ENCODE data around the gene MKI67. TPM values are rescaled to one million over a fixed set of nuclear protein-coding genes. Genes with fewer than 3 reads are reported as not detected.

Gene MKI67
- total RNA-seq, 4 donors from 2014 or later: 2.4 to 9.1 (median 4.2) TPM

GRCh38 chr10:128101901-128102300, 24.3 kb downstream of the MKI67 start:
- DNase-seq (ENCODE audit: low spot score in 2 of 2): no peak
- WGBS, 2 donors: 93 to 94% methylated on average over 1 of the region's 1 CpG
- H3K4me3 ChIP-seq (ENCODE audit: low read depth, poor library complexity, severe bottlenecking): no peak overlapping the region
- intact Hi-C loops (cut with DNase I; ENCODE audit: low total_unique reads): no loop called here
- TF ChIP-seq, protein P1, sequence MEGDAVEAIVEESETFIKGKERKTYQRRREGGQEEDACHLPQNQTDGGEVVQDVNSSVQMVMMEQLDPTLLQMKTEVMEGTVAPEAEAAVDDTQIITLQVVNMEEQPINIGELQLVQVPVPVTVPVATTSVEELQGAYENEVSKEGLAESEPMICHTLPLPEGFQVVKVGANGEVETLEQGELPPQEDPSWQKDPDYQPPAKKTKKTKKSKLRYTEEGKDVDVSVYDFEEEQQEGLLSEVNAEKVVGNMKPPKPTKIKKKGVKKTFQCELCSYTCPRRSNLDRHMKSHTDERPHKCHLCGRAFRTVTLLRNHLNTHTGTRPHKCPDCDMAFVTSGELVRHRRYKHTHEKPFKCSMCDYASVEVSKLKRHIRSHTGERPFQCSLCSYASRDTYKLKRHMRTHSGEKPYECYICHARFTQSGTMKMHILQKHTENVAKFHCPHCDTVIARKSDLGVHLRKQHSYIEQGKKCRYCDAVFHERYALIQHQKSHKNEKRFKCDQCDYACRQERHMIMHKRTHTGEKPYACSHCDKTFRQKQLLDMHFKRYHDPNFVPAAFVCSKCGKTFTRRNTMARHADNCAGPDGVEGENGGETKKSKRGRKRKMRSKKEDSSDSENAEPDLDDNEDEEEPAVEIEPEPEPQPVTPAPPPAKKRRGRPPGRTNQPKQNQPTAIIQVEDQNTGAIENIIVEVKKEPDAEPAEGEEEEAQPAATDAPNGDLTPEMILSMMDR (IDR thresholded peaks at IDR 0.05): no peak
- TF ChIP-seq POLR2A (IDR thresholded peaks at IDR 0.05): no peak

- WGBS, 2 donors: 96 to 97% methylated on average over 10 of the region's 10 CpGs
- intact Hi-C loops (cut with DNase I; ENCODE audit: low total_unique reads): no loop called here
- peak in 1 of 2 donors; percentile 39 for DNase-seq (ENCODE audit: low spot score in 2 of 2)
- TF ChIP-seq, protein P1 (IDR thresholded peaks at IDR 0.05): no peak
- no peak for TF ChIP-seq POLR2A (IDR thresholded peaks at IDR 0.05)
- H3K4me3 ChIP-seq (ENCODE audit: low read depth, poor library complexity, severe bottlenecking): no peak overlapping the region
Observed at GRCh38 chr10:128099901-128100300, 26.3 kb downstream of the MKI67 start.

DNA sequence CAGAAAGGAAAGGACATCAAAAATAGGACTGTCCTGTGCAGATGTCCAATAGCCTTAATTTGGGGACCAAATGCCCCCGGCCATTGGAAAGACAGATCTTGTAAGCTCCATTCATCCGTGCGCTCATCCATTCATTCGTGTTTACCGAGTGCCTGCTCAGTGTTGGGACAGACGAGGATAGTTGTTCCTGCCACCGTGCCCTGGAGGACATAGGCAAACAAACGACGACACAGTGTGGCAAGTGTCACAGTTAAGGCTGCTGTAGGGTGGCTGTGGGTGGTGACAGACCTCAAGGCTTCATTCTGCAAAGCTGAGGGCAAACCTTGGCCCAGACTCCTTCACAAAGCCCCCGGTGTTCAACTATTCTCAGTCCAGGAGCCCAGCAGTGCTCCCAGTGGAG, 27.6 kb downstream of the MKI67 start:
- peak in 1 of 2 donors; percentile 75 for DNase-seq (ENCODE audit: low spot score in 2 of 2)
- no peak overlapping the region for H3K4me3 ChIP-seq (ENCODE audit: low read depth, poor library complexity, severe bottlenecking)
- intact Hi-C loops (cut with DNase I; ENCODE audit: low total_unique reads): no loop called here
- WGBS, 2 donors: 94% methylated on average over 10 of the region's 10 CpGs
- TF ChIP-seq, protein P1 (IDR thresholded peaks at IDR 0.05): no peak
- TF ChIP-seq POLR2A (IDR thresholded peaks at IDR 0.05): no peak

- H3K4me3 ChIP-seq (ENCODE audit: low read depth, poor library complexity, severe bottlenecking): no peak overlapping the region
- 79 to 81% methylated on average over 8 of the region's 8 CpGs for WGBS, 2 donors
- DNase-seq (ENCODE audit: low spot score in 2 of 2): peak in 1 of 2 donors; percentile 79
- TF ChIP-seq, protein P1 (IDR thresholded peaks at IDR 0.05): no peak
- no peak for TF ChIP-seq POLR2A (IDR thresholded peaks at IDR 0.05)
- intact Hi-C loops (cut with DNase I; ENCODE audit: low total_unique reads): no loop called here
Observed at GRCh38 chr10:128097783-128098182, 28.4 kb downstream of the MKI67 start.

DNA sequence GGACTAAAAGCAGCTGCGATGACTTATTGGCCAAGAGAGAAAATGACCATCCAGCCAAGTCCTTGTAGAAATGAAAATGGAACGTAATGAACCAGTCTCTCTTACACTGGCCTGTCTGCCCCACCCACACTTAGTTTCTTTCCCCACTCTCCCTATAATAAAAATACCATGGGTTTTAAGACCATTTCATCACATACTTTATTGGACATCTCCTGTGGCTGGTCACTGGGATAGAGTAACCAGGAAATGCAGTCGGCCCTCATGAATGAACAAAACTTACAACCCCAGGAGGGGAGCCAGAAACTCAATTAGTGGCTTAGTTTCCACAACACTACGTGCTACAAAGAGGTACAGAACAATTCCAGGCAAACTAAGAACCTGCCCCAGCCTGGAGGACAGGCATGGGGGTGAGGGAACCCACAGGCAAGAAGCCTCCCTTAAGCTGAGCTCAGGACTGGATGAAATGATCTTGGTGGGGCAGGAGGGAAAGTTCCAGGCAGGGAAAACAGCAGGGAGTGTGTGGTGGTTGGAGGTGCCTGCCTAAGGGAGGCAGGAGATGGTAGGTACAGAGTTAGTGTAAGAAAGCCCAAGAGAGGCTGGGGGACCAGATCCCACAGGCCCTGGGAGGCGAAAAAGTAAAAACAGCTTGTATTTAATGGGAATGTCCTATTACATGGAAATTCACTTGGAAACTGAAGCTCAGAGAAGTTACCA, 29.6 kb downstream of the MKI67 start:
- 76 to 85% methylated on average over 5 of the region's 5 CpGs for WGBS, 2 donors
- no peak for TF ChIP-seq POLR2A (IDR thresholded peaks at IDR 0.05)
- H3K4me3 ChIP-seq (ENCODE audit: low read depth, poor library complexity, severe bottlenecking): no peak overlapping the region
- intact Hi-C loops (cut with DNase I; ENCODE audit: low total_unique reads): no loop called here
- DNase-seq (ENCODE audit: low spot score in 2 of 2): peak in 1 of 2 donors; percentile 36

DNA sequence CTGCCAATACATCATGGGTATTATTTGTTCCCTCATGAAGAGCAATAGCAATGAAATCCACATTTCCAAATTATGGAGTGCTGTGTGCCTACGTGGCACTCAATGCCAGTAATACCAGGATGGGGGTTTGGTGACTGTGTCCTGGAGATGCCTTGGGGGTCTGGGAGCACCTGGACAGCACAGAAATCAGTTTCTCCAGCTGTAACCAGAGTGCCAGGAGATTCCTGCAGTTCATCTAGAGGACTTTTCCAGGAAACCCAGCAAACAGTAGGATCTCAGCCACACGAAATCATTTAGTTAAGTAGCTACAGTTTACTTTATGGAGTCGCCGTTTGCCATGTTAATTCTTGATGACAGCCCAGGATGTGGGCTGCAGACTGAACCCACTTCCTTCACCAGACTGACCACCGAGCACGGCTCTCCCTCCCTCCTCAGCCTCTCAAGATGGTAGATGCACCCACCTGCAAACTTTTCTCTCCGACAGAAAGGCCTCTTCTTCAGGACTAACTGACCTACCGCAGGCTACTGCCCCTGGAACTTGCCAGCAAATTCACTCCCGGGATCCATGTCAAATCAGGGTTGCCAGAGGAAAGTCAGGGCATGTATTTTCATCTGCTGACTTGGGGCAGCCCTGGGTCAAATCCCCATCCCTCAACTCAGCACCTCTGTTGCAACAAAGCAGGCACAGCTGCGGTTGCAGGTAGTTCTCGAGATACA, 30.3 kb downstream of the MKI67 start:
- DNase-seq (ENCODE audit: low spot score in 2 of 2): peak in 1 of 2 donors; percentile 70
- no peak overlapping the region for H3K4me3 ChIP-seq (ENCODE audit: low read depth, poor library complexity, severe bottlenecking)
- 84 to 85% methylated on average over 11 of the region's 11 CpGs for WGBS, 2 donors
- intact Hi-C loops (cut with DNase I; ENCODE audit: low total_unique reads): no loop called here
- TF ChIP-seq, protein P1 (IDR thresholded peaks at IDR 0.05): no peak
- no peak for TF ChIP-seq POLR2A (IDR thresholded peaks at IDR 0.05)

Data from lower leg skin (tissue), 4 donors.